Glutamatergic neuron (in vitro differentiated cells): ENCODE results near the gene HECTD1. TPM values are rescaled to one million over a fixed set of nuclear protein-coding genes. Genes with fewer than 3 reads are reported as not detected.

Source experiments
- DNase-seq: peaks from one replicate; pipeline ENCODE4 v3.0.0; 2022
- H3K27ac Mint-ChIP-seq: one replicate; pipeline ENCODE4 v1.8.0; 2020; ENCODE audit warnings: mild to moderate bottlenecking, mixed read lengths, inconsistent platforms; ENCODE audit not compliant: unreplicated experiment
- H3K27me3 Mint-ChIP-seq: one replicate; pipeline ENCODE4 v1.8.0; 2020; ENCODE audit warnings: mild to moderate bottlenecking, moderate library complexity, mixed read lengths, inconsistent platforms; ENCODE audit not compliant: unreplicated experiment
- H3K36me3 Mint-ChIP-seq: one replicate; pipeline ENCODE4 v1.8.0; 2020; ENCODE audit warnings: mild to moderate bottlenecking, mixed read lengths, inconsistent platforms; ENCODE audit not compliant: unreplicated experiment
- H3K4me1 Mint-ChIP-seq: one replicate; pipeline ENCODE4 v1.8.0; 2020; ENCODE audit warnings: mild to moderate bottlenecking, low read depth, mixed read lengths, inconsistent platforms; ENCODE audit not compliant: unreplicated experiment
- H3K4me3 Mint-ChIP-seq: one replicate; pipeline ENCODE4 v1.8.0; 2020; ENCODE audit warnings: mild to moderate bottlenecking, mixed read lengths, inconsistent platforms; ENCODE audit not compliant: unreplicated experiment
- H3K9me3 Mint-ChIP-seq: one replicate; pipeline ENCODE4 v1.8.0; 2020; ENCODE audit warnings: mild to moderate bottlenecking, moderate library complexity, mixed read lengths, inconsistent platforms; ENCODE audit not compliant: unreplicated experiment
- CTCF ChIP-seq: fragments of 200-600 bp; sonication (generic); IDR thresholded peaks from one replicate; pipeline ENCODE4 v1.5.0; 2021; ENCODE audit not compliant: partially characterized antibody, unreplicated experiment
- total RNA-seq: library from RNA; stranded (reverse); fragmentation: NEBNext Ultra II Directional; extraction: Animal tissue kit (Norgen Biotek cat#: 25700); gene quantifications from one replicate; pipeline ENCODE4 v1.2.1, GENCODE V29; 2021; ENCODE audit not compliant: unreplicated experiment

Gene HECTD1
- total RNA-seq, 1 donor from 2014 or later, result 165 TPM

DNA sequence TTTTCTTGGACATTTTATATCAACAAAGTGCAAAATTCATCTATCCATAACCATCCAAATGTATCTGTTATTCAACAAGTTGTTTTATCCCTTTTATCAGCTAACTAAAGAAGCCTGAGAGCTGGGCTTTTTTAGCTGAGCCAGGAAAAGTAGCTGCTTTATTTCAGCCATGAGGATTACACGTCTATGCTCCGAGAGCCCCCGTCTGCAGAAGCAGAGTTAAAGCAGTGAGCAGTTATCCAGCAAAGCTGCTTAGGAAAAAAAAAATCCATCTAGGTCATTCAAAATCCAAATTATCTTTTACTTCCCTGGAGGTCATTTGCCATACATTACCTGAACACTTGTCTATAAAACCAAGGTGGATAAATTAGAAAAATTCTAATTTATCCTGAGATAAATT is 15.7 kb upstream of the HECTD1 start:
- no peak for DNase-seq
- no peak overlapping the region for H3K27ac Mint-ChIP-seq
- H3K4me1 Mint-ChIP-seq, result no peaks in the 10 kb centered on the region
- no peaks in the 10 kb centered on the region for H3K9me3 Mint-ChIP-seq
- H3K36me3 Mint-ChIP-seq, result no peaks in the 10 kb centered on the region
- H3K4me3 Mint-ChIP-seq, result no peak overlapping the region
- no peaks in the 10 kb centered on the region for H3K27me3 Mint-ChIP-seq
- TF ChIP-seq CTCF, result no peak

DNA sequence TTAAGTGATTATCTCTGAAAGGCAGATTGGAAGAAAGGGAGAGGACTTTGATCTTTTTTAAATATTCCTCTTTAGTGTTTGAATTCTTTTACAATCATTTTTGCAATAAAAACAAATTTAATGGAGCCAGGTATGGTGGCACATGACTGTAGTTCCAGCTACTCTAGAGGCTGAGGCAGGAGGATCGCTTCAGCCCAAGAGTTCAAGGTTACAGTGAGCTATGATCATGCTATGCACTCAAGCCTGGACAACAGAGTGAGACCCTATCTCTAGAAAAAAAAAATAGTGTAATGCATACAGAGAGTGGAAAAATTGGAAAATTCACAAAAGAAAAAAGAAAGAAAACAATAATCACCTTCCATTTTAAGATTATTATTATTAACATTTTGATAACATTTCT is 15.2 kb upstream of the HECTD1 start:
- Mint-ChIP-seq H3K9me3 (no peaks in the 10 kb centered on the region), H3K4me1 (no peaks in the 10 kb centered on the region), H3K4me3 (no peak overlapping the region), H3K27me3 (no peaks in the 10 kb centered on the region), H3K36me3 (no peaks in the 10 kb centered on the region), H3K27ac (no peak overlapping the region)
- TF ChIP-seq CTCF, result no peak
- DNase-seq, result no peak

DNA sequence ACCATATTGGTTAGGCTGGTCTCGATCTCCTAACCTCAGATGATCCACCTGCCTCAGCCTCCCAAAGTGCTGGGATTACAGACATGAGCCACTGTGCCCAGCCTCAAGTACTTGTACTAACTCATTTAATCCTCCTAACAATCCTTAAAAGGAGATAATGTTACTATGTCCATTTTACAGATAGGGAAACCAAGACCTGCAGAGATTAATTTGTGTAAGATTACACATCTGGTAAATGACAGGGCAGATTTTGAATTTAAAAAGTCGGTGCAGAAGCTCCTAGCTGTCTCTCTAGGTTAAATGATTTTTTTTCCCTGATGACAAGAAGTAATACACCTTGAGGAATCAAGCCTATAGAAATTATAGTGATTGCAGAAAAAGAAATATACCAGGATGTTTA is 13.7 kb upstream of the HECTD1 start:
- no peak overlapping the region for H3K4me3 Mint-ChIP-seq
- no peaks in the 10 kb centered on the region for H3K36me3 Mint-ChIP-seq
- H3K4me1 Mint-ChIP-seq, result no peaks in the 10 kb centered on the region
- no peak overlapping the region for H3K27ac Mint-ChIP-seq
- TF ChIP-seq CTCF, result no peak
- DNase-seq, result no peak
- no peaks in the 10 kb centered on the region for H3K9me3 Mint-ChIP-seq
- no peaks in the 10 kb centered on the region for H3K27me3 Mint-ChIP-seq

- Mint-ChIP-seq H3K27me3 (no peaks in the 10 kb centered on the region), H3K4me3 (no peak overlapping the region), H3K4me1 (no peaks in the 10 kb centered on the region), H3K9me3 (peaks cover 2% of the 10 kb centered on the region), H3K27ac (no peak overlapping the region), H3K36me3 (no peaks in the 10 kb centered on the region)
- no peak for DNase-seq
- TF ChIP-seq CTCF, result no peak
These were observed 11.6 kb upstream of the HECTD1 start for GRCh38 chr14:31219169-31219568.

- Mint-ChIP-seq H3K27me3 (no peaks in the 10 kb centered on the region), H3K27ac (no peak overlapping the region)
These were observed 8.8 kb upstream of the HECTD1 start for GRCh38 chr14:31216359-31216758.

More at GRCh38 chr14:31216359-31216758, 8.8 kb upstream of the HECTD1 start:
- H3K4me1 Mint-ChIP-seq, result no peaks in the 10 kb centered on the region
- TF ChIP-seq CTCF, result no peak
- DNase-seq, result no peak
- H3K4me3 Mint-ChIP-seq, result no peak overlapping the region
- peaks cover 2% of the 10 kb centered on the region for H3K9me3 Mint-ChIP-seq
- no peaks in the 10 kb centered on the region for H3K36me3 Mint-ChIP-seq
